ENCODE results near the gene GPR176.

DNA sequence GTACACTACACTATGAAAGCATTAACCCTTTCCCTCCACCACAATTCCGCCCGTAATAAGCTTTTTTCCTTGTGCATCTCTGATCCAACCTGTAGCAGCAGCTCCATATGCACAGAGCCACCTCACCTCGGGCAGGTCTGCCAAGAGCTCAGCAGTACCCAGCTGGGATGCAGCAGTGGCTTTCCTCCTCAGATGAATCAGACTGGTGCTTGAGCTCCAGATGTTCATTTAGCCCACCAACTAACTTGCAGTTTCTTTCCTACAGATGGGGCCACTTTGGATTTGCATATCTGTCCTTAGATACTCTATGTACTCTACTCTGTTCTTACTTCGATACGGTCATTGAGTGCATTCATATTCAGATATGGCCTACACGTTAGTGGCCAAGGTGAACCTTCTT is 122.7 kb downstream of the GPR176 start:
- TF ChIP-seq EZH2phosphoT487 (IDR thresholded peaks at IDR 0.05; ENCODE audit: low read depth, severe bottlenecking, unreplicated experiment) (no peak), EZH2 (IDR thresholded peaks at IDR 0.05; ENCODE audit: borderline replicate concordance) (no peak)
